Stimulated activated CD8-positive, alpha-beta memory T cell treated with anti-CD3 and anti-CD28 coated beads, Interleukin-7, amount 100 ng/mL, for 4 hours (primary cell): Measurements from ENCODE around the gene HNRNPM.

Source experiments
- DNase-seq, 2 donors: peaks; one replicate each; pipeline ENCODE4 v3.0.0-alpha.2; 2020; ENCODE audit warnings: low read depth in 2 of 2

HNRNPM gene

GRCh38 chr19:8485561-8486371 lies 41.0 kb downstream of the HNRNPM start:
- no peak for DNase-seq

GRCh38 chr19:8486661-8487136 lies 41.9 kb downstream of the HNRNPM start:
- DNase-seq = no peak

GRCh38 chr19:8487137-8487851 lies 42.5 kb downstream of the HNRNPM start:
- peak; percentile 6 to 46 for DNase-seq

- DNase-seq = no peak
Measured at GRCh38 chr19:8488365-8488764, 43.6 kb downstream of the HNRNPM start.

- DNase-seq = no peak
Measured at GRCh38 chr19:8489561-8490394, 45.0 kb downstream of the HNRNPM start.

- no peak for DNase-seq
Measured at GRCh38 chr19:8490395-8490760, 45.6 kb downstream of the HNRNPM start.

- DNase-seq = no peak
Measured at GRCh38 chr19:8490873-8491272, 46.1 kb downstream of the HNRNPM start.

- no peak for DNase-seq
Measured at GRCh38 chr19:8491574-8491973, 46.8 kb downstream of the HNRNPM start.

- no peak for DNase-seq
Measured at GRCh38 chr19:8494158-8494557, 49.4 kb downstream of the HNRNPM start.

GRCh38 chr19:8498295-8498694 lies 53.5 kb downstream of the HNRNPM start:
- DNase-seq = no peak

- DNase-seq = no peak
Measured at GRCh38 chr19:8499048-8499833, 54.5 kb downstream of the HNRNPM start.

GRCh38 chr19:8500158-8500557 lies 55.4 kb downstream of the HNRNPM start:
- DNase-seq = no peak

GRCh38 chr19:8501516-8501915 lies 56.7 kb downstream of the HNRNPM start:
- no peak for DNase-seq

GRCh38 chr19:8501981-8502380 lies 57.2 kb downstream of the HNRNPM start:
- no peak for DNase-seq

GRCh38 chr19:8503510-8503909 lies 58.7 kb downstream of the HNRNPM start:
- DNase-seq = no peak

- DNase-seq = no peak
Measured at GRCh38 chr19:8504171-8504570, 59.4 kb downstream of the HNRNPM start.

GRCh38 chr19:8504919-8505318 lies 60.1 kb downstream of the HNRNPM start:
- no peak for DNase-seq

GRCh38 chr19:8505680-8506401 lies 61.1 kb downstream of the HNRNPM start:
- DNase-seq = peak; percentile 27 to 53

GRCh38 chr19:8506402-8506957 lies 61.7 kb downstream of the HNRNPM start:
- DNase-seq = no peak

- DNase-seq = no peak
Measured at GRCh38 chr19:8510589-8511115, 65.9 kb downstream of the HNRNPM start.
